GM12872 (cell line): Measurements from ENCODE around the gene ABHD14A.

Experiments used
- TF ChIP-seq, protein P1 (sequence below): IDR thresholded peaks from 3 replicates; pipeline ENCODE4 v1.5.1; 2011; ENCODE audit warnings: low read depth, mild to moderate bottlenecking, low read length, moderate library complexity; ENCODE audit not compliant: insufficient read depth

Gene ABHD14A

DNA sequence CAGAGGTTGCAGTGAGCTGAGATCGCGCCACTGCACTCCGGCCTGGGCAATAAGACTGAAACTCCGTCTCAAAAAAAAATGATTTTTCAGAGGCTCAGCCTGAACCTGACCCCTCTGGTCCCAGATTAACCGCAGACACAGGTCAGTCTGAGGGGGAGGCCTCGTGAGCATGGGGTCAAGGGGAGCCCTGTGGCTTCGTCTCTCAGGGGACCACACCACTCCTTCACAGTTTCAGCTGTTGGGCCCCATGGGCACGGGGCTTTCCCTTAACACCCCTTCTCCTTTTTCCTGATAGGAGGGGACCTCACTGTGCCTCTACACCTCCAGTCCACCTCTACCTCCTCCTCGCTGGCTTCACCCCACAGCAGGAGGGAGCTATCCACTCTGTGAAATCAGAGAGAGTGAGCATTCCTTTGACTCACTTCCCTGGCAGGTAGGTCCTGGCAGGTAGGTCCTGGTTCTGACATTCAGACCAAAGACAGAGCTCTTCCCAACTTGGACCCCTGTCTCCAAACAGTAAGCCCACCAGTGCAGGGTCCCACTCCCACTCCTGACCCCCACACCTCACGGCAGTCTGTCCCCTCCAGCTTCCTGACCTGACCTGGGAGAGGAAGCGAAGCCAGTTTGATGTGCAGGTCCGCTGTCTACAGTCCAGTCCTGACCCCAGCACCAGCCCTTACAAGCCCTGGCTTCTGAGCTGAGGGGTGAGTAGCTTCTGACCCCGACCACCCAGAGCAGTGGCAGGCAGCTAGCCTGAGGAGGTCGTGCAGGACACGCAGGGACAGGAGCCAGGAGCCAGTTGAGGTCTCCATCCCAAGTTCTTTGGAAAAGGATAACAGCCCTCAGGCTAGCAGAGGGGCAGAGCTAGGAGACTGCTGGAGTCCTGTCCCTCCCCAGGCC, 42.1 kb upstream of the ABHD14A start:
- TF ChIP-seq, protein P1, sequence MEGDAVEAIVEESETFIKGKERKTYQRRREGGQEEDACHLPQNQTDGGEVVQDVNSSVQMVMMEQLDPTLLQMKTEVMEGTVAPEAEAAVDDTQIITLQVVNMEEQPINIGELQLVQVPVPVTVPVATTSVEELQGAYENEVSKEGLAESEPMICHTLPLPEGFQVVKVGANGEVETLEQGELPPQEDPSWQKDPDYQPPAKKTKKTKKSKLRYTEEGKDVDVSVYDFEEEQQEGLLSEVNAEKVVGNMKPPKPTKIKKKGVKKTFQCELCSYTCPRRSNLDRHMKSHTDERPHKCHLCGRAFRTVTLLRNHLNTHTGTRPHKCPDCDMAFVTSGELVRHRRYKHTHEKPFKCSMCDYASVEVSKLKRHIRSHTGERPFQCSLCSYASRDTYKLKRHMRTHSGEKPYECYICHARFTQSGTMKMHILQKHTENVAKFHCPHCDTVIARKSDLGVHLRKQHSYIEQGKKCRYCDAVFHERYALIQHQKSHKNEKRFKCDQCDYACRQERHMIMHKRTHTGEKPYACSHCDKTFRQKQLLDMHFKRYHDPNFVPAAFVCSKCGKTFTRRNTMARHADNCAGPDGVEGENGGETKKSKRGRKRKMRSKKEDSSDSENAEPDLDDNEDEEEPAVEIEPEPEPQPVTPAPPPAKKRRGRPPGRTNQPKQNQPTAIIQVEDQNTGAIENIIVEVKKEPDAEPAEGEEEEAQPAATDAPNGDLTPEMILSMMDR: no peak

DNA sequence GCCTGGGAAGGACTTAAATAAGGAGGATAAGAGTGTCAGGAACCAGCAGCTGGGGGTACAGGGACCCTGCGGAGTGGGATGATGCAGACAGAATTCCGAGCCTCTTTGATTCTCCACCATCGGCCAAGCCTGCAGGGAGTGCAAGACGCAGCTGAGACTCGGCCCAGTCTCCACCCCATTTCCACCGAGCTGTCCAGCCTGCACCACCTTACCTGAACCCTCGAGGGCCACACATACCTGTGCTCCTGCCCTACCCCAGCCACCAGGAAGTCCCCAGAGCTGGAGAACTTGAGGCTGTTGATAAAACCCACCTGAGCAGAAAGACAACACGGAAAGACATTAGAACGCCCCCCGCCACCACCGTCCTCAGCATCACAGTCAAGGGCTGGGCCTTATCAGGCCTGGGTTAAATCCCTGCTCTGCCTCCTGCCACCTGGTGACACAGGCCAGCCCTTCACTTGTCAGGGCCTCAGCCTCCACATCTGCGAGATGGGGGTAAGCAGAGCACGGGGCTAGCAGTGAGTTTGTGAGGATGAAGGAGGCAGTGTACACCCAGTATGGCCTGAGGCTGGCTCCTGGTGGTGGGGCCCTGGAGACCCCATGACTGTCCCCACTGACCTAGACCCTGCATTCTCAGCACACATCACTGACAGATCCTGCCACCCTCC, 41.3 kb upstream of the ABHD14A start:
- TF ChIP-seq, protein P1: no peak

DNA sequence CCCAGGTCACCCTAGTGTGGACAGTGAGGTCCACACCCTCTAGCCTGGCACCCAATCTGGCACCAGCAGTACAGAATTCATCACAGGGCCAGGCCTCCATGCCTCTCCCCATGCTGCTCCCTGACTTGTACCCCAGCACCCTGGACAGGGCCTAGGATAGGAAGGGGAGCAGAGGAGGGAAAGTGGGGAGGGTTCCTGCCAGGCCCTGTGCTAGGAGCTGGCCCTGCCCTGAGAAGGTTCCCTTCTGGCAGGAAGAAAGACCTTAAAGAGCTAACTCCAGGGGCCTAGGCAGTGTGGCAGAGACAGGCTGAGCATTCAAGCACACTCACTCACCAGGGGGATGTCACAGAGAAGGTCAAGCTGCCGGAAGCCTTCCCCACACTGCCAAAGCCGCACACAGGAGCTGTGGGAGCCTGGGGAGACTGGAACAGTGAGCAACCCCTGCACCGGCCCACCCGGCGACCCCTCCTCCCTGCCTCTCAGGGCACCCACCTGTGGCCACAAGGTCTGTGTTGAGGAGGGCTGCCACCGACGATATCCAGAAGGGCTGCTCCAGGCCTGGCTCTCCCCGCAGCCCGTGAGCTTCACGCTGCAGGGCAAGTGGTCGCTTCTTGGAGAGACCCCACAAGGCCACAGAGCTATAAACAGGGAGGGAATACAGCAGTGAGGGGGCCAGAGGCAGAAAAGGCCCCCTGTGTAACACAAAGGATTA, 40.6 kb upstream of the ABHD14A start:
- TF ChIP-seq, protein P1: no peak

DNA sequence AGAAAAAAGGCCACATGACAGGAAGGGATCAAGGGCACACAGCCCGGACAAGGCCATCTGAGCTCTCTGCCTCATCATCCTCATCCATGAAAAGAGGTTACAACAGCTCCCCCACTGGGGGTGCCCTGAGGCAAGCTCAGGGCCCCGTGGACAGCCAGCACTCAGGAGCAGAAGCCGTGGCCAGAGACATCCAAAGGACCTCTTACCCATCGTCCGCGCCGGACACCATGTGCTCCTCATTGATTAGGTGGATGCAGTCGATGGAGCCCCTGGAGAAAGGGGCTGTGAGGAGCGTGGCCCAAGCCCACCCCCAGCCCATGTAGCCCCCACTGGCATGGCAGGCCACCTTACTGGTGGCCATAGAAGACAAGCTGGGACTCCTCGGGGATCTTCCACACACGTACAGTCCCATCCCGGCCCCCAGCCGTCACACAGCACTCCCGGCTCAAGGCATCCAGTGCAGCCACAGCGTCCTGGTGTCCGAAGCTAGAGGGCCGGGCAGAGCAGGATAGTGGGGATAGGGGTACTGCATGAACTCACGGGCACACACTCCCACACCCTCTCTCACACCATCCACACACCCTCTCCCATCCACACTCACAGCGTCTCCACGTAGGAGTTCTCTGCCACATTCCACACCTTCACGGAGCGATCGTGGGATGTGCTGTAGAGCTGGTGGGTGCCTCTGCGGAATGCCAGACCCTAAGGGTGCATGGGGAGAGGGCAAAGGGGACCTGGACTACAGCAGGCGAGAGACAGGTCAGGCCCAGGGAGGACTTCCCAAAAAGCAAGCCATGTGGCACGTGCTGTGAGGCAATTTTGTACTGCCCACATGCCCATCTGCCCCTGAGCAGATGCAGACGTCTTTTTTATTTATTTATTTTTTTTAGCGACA, 39.6 kb upstream of the ABHD14A start:
- TF ChIP-seq, protein P1: no peak

DNA sequence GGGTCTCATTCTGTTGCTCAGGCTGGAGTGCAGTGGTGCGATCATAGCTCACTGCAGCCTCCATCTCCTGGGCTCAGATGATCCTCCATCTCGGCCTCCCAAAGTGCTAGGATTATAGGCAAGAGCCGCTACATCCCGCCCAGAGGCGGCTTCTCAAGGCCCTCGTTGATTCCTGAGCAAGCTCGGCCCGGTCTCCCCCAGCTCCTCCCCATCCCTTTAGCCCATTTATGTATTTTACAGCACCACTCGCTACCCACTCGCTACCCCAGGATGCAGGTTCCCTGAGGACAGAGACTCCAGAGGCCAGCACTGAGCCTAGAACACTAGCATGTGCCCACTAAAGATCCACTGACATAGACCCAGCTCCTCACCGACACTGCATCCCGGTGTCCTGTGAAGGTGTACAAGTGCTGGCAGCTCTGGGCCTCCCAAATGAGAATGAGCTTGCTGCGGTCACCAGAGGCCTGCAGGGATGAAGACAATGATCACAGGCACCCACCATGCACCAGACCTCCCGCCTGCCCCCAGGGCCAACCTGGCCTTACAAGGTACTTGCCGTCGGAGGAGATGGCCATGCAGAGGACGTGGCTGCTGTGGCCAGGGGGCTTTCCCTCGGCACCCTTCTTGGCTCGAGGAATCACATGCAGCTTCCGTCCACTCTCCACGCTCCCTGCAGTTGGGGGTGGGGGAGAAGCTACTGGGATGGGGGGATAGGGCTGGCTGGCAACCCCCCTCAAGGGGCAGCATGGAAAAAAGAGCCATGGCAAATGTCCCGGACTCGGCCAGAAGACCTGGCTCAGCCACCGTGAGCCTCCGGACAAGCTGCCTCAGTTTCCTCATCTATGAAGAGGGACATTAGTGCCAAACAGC, 38.7 kb upstream of the ABHD14A start:
- TF ChIP-seq, protein P1: no peak

DNA sequence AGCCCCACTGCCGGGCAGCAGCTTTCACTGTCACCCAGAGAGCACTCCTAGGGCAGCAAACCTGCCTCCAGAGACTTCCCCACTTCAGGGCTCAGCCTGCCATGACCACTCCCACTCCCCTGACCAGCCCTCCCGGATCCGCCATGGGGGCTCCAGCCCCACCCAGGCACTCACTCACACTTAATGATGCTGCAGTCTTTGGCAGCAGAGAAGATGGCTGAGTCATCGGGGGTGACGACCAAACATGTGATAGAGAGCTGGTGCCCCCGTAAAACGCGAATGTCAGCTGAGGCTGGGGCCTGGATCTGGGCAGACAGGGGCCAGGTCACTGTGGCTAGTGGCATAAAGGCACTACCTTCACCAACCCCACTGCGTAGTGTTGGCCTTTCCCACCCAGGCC, 37.9 kb upstream of the ABHD14A start:
- TF ChIP-seq, protein P1: no peak
